Measurements from ENCODE around the gene AFF3. TPM values are rescaled to one million over a fixed set of nuclear protein-coding genes. Genes with fewer than 3 reads are reported as not detected.
"Not testable (repeated sequence)": the region's sequence is repeated elsewhere in the genome, so short reads cannot be mapped to it uniquely, and the experiment has no call there.

The AFF3 gene
- total RNA-seq, 1 donor from 2014 or later = 20.9 TPM

DNA sequence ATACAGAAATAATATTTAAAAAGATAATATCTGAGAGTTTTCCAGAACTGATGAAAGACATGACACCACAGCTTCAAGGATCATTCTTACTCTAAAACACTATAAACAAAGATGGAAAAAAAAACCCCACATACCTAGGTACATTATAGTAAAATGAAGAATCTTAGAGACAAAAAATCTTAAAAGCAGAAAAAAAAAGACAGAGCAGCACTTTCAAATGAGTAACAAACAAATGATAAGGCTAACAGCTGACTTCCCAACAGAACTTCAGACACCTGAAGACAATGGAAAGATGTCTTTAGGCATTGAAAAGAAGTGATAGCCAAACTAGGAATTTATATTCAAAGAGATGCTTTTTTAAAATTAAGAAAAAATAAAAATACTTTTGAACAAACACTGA, 21.2 kb upstream of the AFF3 start:
- no peak for DNase-seq (ENCODE audit: low read depth, low spot score)
- peaks cover 6% of the 10 kb centered on the region for H3K36me3 Mint-ChIP-seq (ENCODE audit: low read depth)
- no peaks in the 10 kb centered on the region for H3K4me1 Mint-ChIP-seq
- TF ChIP-seq, protein P1, sequence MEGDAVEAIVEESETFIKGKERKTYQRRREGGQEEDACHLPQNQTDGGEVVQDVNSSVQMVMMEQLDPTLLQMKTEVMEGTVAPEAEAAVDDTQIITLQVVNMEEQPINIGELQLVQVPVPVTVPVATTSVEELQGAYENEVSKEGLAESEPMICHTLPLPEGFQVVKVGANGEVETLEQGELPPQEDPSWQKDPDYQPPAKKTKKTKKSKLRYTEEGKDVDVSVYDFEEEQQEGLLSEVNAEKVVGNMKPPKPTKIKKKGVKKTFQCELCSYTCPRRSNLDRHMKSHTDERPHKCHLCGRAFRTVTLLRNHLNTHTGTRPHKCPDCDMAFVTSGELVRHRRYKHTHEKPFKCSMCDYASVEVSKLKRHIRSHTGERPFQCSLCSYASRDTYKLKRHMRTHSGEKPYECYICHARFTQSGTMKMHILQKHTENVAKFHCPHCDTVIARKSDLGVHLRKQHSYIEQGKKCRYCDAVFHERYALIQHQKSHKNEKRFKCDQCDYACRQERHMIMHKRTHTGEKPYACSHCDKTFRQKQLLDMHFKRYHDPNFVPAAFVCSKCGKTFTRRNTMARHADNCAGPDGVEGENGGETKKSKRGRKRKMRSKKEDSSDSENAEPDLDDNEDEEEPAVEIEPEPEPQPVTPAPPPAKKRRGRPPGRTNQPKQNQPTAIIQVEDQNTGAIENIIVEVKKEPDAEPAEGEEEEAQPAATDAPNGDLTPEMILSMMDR (conservative IDR thresholded peaks at IDR 0.05) = no peak
- no peak overlapping the region for H3K27ac Mint-ChIP-seq (ENCODE audit: unreplicated experiment)
- peaks cover 3% of the 10 kb centered on the region for H3K9me3 Mint-ChIP-seq
- no peaks in the 10 kb centered on the region for H3K27me3 Mint-ChIP-seq (ENCODE audit: low read depth)
- H3K4me3 Mint-ChIP-seq = no peak overlapping the region

DNA sequence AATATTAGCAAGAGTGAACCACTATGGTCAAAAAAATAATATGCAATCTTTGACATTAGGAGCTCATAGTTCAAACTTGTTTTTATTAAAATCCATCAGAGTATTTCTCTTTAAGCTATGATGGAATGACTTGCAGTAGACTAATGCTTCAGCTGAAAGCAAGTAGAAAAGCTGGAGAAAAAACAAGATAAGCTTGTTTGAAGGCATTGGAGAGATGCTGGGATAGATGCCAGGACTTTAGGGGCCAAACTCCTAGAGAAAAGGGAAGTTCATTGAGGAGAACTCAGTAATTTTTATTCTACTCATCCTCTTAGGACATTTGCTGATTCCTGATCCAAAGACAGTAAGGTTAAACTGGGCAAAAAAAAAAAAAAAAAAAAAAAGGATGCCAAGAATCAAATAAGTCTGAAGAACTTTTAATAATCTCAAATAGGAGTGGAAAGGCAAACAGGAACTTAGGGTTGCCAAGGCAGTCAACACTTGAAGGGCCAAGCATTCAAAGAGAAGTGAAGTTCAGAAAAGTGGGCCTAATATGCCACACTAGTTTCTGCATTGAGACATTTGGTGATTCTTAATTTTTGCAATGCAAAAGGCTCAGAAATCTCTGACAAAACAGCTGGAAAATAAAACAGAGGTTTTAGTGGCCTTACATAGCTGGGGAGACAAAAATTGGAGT, 19.7 kb upstream of the AFF3 start:
- Mint-ChIP-seq H3K27me3 (ENCODE audit: low read depth) (no peaks in the 10 kb centered on the region), H3K4me1 (no peaks in the 10 kb centered on the region), H3K27ac (ENCODE audit: unreplicated experiment) (no peak overlapping the region), H3K36me3 (ENCODE audit: low read depth) (peaks cover 6% of the 10 kb centered on the region), H3K9me3 (peaks cover 3% of the 10 kb centered on the region), H3K4me3 (no peak overlapping the region)
- TF ChIP-seq, protein P1 (conservative IDR thresholded peaks at IDR 0.05) = no peak
- no peak for DNase-seq (ENCODE audit: low read depth, low spot score)

DNA sequence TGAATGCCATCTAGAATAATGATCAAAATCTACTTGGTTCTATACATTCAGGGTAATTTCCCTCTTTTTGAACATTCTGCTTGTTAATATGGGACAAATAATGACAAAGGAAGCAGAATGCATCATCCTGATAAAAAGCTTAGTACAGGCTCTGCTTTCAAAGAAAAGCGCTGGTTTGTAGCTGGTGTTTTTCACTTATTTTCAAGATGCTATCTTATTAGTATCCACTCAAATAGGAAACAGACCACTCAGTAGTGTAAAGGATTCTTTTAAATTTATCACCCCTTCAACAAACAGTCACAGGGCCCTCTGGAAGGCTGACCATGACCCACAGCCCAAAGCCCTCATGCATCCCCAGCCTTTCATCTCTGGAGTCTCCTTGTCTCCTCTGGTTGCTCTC, 18.0 kb upstream of the AFF3 start:
- H3K9me3 Mint-ChIP-seq = peaks cover 5% of the 10 kb centered on the region
- TF ChIP-seq, protein P1 (conservative IDR thresholded peaks at IDR 0.05) = no peak

GRCh38 chr2:100151832-100152231, 9.4 kb upstream of the AFF3 start:
- not testable (repeated sequence) for H3K36me3 Mint-ChIP-seq (ENCODE audit: low read depth); H3K27ac Mint-ChIP-seq (ENCODE audit: unreplicated experiment); H3K27me3 Mint-ChIP-seq (ENCODE audit: low read depth); H3K9me3 Mint-ChIP-seq; H3K4me1 Mint-ChIP-seq; DNase-seq (ENCODE audit: low read depth, low spot score); H3K4me3 Mint-ChIP-seq

More for the DNA sequence above, 18.0 kb upstream of the AFF3 start:
- Mint-ChIP-seq H3K4me3 (no peak overlapping the region), H3K4me1 (no peaks in the 10 kb centered on the region), H3K27me3 (ENCODE audit: low read depth) (no peaks in the 10 kb centered on the region), H3K36me3 (ENCODE audit: low read depth) (peaks cover 3% of the 10 kb centered on the region), H3K27ac (ENCODE audit: unreplicated experiment) (no peak overlapping the region)
- DNase-seq (ENCODE audit: low read depth, low spot score) = no peak

DNA sequence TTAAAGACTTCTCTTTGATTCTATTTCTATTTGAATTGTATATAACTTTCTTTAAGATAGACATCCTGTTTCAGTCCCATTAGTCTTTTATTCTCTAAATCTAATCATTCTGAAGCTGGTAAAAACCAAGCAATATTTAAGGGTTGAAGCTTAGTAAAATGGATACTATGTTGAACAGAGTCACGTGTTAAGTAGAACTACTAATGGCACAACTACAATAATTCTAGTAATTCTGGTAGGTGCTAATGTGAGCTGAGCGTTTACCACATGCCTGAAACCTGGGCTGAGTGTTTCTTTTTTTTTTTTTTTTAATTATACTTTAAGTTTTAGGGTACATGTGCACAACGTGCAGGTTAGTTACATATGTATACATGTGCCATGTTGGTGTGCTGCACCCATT, 8.9 kb upstream of the AFF3 start:
- Mint-ChIP-seq H3K36me3 (ENCODE audit: low read depth) (peaks cover 2% of the 10 kb centered on the region), H3K4me1 (no peaks in the 10 kb centered on the region), H3K9me3 (peaks cover 2% of the 10 kb centered on the region), H3K27me3 (ENCODE audit: low read depth) (no peaks in the 10 kb centered on the region), H3K27ac (ENCODE audit: unreplicated experiment) (no peak overlapping the region), H3K4me3 (no peak overlapping the region)
- no peak for DNase-seq (ENCODE audit: low read depth, low spot score)
- TF ChIP-seq, protein P1 (conservative IDR thresholded peaks at IDR 0.05) = no peak

DNA sequence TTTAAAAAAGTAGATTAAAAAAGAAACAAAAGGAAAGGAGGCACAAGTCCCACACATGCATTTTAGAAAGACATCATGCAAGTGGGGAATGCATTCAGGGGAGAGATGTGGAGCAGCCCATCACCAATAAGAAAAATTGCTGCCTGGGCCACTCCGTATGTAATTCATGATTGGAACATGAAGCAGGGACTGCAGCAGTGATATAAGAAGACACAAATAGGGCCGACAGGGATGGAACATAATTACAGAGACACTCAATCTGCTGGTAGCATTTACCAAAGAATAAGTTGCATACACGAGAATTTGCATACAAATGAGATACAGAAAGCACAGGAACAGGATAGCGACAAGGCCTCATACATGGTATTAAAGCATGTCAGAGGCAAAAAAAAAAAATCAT, 6.5 kb upstream of the AFF3 start:
- TF ChIP-seq, protein P1 (conservative IDR thresholded peaks at IDR 0.05) = no peak
- peaks cover 8% of the 10 kb centered on the region for H3K9me3 Mint-ChIP-seq
- H3K27me3 Mint-ChIP-seq (ENCODE audit: low read depth) = no peaks in the 10 kb centered on the region
- no peak for DNase-seq (ENCODE audit: low read depth, low spot score)
- no peak overlapping the region for H3K27ac Mint-ChIP-seq (ENCODE audit: unreplicated experiment)
- H3K4me3 Mint-ChIP-seq = no peak overlapping the region
- H3K36me3 Mint-ChIP-seq (ENCODE audit: low read depth) = peaks cover 2% of the 10 kb centered on the region
- H3K4me1 Mint-ChIP-seq = no peaks in the 10 kb centered on the region
